AML-193 (cell line): ENCODE data around the gene IQSEC2.

Experiments used
- DNase-seq, 2 experiments: peaks; one replicate each; lab custom pipeline; 2025; lab: John Stamatoyannopoulos, UW

IQSEC2 gene

DNA sequence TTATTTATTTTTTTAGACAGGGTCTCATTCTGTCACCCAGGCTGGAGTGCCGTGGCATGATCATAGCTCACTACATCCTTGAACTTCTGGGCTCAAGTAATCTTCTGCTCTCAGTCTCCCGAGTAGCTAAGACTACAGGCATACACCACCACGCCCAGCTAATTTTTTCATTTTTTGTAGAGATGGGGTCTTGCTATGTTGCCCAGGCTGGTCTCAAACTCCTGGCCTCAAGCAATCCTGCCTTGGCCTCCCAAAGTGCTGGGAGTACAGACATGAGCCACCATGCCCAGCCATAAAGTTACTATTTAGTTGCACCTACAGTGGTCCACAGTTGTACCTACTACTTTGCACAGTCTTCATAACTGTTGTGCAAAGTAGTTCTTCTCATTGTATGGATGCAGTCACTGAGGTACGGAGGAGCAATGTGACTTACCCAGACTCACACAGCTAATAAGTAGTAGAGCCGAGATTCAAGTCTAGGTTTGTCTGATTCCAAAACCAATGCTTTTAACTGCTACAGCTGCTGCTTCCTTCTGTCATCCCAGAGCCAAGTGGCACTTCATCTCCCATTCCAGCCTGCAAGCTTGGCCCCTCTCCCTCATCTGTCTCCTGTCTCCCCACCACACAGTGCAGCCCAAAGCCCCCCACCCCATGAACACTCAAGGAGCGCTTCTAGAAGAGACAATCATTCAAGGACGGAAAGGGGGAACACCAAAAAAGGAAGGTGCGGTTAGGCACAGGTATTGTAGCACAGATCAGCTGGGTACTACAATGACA lies 24.0 kb upstream of the IQSEC2 start:
- DNase-seq = no peak

- DNase-seq = no peak
These were observed 21.8 kb upstream of the IQSEC2 start for GRCh38 chrX:53303195-53303594.

DNA sequence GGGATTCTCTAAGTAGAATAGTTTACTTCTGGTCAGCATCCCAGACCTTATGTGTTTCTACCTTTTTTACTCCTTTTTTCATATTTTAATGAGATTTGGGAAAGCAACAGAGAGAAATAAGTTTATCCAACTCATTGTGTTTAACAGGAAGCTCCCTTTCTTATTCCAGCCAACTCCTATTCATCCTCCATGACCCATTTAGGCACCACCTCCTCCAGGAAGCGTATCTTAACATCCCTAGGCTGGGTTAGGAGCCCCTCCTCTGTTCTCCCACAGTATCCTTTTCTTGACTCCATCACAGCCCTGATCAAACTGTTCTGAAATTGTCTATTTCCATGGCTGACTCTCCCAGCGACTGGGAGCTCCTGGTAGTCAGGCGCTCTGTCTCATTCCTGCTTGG lies 18.8 kb upstream of the IQSEC2 start:
- DNase-seq = no peak

DNA sequence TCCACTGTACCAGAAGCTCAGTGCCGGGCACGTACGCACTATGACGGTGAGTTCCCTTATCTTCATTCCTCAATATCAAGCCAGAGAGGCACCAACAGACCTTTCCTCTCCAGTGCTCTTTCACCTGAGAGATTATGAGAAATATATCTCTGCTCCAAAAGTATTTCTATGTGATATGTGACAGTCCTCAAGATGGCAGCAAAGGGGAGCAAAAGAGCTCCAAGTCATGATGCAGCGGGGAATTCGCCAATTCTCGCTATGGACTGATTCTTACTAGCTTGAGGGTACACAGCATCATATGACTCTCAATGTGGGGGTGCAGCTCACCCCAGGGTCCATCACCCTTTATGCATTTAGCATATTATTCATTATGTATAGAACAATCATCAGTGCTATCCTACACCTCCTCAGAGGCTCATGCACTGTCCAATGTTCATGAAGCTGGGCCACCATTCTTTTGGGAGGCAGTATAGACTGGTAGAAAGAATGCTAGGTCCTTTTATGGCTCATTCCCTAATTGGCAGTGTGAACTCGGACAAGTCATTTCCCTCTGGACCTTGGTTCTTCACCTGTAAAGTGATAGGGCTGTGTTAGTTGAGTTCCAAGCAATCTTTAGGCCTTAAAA lies 12.8 kb upstream of the IQSEC2 start:
- DNase-seq = no peak

DNA sequence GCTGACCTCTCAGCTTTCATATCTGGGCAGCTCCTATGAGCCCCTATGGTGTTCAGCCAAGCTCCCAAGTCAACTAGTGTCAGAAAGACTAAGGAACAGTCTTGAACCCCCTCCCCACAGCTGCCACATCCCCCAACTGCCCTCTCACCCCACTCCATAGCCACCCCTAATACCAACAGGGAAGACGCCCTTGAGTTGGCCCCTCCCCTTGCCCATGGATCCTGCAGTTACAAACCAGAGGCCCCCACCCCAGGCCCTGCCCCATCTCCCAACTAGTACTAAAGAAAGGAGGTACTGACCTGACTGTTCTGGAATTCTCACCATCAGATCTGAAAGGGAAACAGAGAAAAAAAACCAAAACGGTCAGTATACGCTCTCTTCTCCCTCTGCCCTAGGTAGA lies 10.2 kb upstream of the IQSEC2 start:
- DNase-seq = no peak

DNA sequence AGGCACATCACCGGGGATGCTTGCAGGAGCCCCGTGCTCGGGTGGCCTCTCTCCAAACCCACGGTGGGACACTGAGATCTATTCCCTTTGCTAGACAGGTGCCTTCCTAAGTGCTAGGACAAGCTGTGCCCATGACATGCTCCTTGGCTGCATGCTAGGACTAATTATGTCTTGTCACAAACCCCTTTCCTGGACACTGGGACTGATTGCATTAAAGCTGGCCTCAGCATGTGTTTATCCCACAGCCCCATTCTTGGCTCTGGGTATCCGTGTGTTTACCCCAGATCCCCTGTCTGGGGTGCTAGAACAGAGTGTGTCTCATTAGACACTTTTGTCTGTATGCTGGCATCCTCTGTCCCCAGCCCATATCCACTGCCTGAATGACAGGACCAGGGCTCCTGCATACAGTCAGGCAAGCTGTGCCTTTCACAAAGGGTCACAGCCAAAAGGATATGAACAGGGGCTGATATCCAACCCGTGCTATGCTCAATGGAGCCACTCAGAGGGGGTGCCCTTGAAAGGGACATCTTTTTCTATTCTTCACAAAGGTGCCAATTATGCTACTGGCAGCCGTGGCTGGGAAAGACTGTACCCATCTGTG lies 9.2 kb upstream of the IQSEC2 start:
- no peak for DNase-seq

DNA sequence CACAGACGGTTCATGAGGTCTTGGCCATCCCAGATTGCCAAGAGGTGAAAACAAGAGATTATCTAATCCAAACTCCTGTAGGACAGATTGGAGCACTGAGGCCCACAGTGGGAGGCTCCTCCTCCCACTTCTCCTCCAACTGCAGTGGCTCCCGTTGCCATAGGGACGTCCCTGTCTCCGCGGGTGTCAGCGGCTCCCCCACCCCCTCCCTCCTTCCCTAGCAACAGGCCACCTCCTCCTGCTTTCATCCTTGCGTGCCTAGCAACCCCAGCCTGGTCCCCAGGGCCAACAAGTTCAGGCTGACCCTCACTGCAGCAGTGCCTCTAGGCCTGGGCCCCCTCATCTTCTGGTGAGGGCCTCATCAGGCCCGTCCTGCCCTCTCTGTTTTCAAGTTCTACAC lies 6.8 kb upstream of the IQSEC2 start:
- DNase-seq = no peak

DNA sequence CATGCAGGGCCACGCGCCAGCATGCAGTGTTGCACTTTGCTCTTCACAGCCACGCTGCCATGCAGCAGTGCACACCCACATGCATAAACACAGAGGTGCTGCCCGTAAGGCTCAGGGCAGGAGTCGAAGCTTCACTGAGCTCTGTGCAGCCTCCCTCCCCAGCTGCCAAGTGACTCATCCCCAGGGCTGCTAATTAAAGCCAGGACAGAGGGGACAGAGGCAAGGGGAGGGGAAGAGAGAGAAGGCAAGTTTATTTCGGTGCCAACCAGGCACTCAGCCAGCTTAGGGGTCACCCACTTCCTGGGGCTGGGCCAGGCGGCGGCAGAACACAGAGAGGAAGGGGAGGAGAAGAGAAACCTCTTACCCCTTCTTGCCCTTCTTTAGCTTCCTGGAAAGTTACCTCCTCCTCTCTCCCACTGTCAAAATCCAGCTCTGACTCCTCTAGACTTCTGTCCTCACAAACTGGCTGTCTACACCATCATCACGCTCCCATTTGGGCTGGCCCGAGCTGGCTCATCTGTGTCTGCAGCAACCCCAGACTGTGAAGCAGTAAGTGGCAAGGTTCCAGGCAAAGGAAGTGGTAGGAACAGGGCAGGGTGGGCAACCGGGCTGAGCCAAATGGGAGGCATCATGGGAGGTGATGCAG lies 6.2 kb upstream of the IQSEC2 start:
- DNase-seq = peak; percentile 59 to 69

DNA sequence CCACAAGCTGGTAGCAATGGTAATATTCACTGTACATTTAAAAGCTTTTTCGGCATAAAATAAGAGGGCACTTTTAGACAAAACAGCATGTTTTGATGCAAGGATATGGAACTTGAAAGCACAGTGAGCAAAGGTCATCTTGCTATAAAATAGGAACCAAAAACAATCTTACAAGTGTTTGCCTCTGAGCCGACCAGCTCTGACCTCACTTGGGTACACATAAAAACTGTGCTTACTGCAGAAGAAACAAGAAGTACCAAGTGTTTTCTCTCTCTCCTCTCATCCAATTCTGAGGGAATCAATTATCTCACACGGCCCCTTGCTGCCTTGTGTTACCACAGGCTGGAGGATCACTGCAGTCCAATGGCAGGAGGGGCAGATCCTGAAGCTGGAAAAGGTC lies 4.8 kb upstream of the IQSEC2 start:
- no peak for DNase-seq

DNA sequence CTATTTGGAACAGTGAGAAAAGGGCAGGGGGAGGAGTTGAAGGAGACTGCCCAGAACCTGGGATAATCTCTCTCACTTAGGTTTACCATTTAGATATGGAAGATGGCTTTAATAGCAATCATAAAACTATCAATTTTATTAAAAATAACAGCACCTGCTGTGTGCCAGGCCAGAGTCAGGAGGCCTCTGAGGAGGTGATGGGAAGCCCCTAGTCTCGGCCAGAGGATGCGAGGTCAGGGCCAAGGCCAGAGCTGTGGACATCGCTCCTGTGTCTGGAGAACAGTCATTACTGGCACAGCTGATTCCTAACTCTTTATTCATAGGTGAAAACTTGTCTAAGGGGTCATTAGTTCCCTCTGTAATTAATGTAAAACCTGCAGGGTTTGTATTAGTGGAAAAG lies 4.2 kb upstream of the IQSEC2 start:
- no peak for DNase-seq

DNA sequence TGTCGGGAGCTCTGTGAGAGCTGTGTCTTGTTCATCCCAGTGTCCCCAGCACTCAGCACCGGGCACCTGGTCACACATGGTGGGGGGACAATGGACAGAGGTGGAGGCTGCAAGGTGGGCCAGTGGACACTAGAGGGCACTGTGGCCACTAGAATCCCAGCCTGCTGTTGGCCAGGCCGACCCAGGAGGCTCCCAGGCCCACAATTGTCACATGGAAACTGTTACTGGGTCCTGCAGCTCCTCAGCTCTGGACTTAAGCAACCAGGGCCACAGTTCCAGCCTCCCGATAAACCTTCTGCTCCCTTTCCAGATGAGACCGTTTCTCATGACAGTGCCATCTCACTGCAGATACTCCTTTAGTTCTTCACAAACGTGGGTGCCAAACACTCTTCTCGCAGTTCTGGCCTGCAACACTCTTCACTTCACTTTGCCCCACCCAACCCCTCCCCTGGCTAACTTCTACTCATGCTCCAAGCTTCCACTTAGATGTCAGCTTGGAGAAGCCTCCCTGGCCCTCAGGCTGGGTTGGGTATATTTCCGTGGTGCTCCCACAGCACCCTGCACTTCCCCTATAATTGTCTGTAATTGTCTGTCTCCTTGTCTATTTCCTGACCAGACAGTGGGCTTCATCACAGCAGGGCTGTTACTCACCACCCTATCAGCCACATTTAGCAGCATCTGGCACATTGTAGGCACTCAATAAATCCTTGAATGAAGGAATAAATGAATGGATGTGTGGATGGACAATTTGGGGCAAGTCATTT lies 3.5 kb upstream of the IQSEC2 start:
- peak; percentile 9 to 24 for DNase-seq

GRCh38 chrX:53283567-53283966 lies 2.2 kb upstream of the IQSEC2 start:
- DNase-seq = no peak

GRCh38 chrX:53283099-53283498 lies 1.7 kb upstream of the IQSEC2 start:
- no peak for DNase-seq

- DNase-seq = no peak
These were observed 745 bp upstream of the IQSEC2 start for GRCh38 chrX:53281963-53282695.

- DNase-seq = no peak
These were observed 758 bp downstream of the IQSEC2 start for GRCh38 chrX:53280331-53281320.

DNA sequence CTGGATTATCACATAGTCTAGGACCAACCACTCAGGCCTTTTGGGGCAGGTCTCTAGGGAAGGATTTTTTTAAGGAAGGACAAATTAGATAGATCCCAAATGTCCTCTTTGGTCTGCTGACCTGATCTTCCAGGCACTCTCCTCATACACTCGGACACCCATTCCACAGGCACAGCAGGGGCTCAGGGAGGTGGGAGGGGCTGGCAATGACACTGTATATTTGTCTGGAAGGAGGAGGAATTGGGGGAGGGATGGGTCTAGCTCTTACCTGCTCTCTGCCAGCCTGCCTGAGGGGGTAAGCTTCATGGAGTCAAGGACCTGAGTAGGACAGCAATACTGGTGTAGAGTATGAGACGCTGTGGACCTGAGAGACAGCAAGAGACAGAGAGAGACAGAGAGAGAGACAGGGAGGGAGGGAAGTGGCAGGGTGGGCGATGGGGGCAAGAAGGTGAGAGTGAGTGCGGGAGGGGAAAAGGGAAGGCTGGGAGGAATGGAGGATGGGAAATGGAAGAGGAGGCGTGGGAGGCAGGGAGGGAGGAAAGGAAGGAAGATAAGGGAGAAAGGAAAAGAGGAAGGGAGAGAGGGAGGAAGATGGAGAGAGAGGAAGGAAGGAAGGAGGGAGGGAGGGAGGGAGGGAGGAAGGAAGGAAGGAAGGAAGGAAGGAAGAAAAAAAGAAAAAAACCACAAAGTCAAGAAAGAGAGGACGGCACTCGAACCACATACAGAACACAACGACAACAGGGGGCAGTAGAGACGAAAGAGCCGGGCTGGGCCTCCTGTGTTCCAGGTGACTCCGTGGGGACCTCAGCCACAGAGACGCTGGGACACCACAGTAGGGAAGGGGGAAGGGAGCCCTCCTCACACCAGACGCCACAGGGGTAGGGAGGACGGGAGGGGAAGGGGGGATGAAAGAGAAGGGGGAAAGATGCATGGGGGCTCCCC lies 1.8 kb downstream of the IQSEC2 start:
- no peak for DNase-seq

- DNase-seq = no peak
These were observed 8.5 kb downstream of the IQSEC2 start for GRCh38 chrX:53272808-53273337.

- no peak for DNase-seq
These were observed 11.8 kb downstream of the IQSEC2 start for GRCh38 chrX:53269536-53270107.
